AG10803 (cell line): ENCODE results near the gene FAM241B.
A peak's percentile ranks its signal among the peaks of the same experiment; 100 is the strongest.

ENCODE experiments used
- DNase-seq: peaks from one replicate; pipeline ENCODE4 v3.0.0; 2010; ENCODE audit warnings: low read depth
- H3K4me3 ChIP-seq: 2 replicates; pipeline ENCODE4 v1.5.1; 2011; ENCODE audit warnings: mild to moderate bottlenecking, low read length, control low read depth
- CTCF ChIP-seq: conservative IDR thresholded peaks from 2 replicates; pipeline ENCODE4 v1.5.1; 2011; ENCODE audit warnings: mild to moderate bottlenecking, low read length, control low read depth, inconsistent platforms

FAM241B gene

GRCh38 chr10:69633673-69634635 is 3.9 kb downstream of the FAM241B start:
- DNase-seq: no peak
- no peak for TF ChIP-seq CTCF
- H3K4me3 ChIP-seq: no peak overlapping the region

- no peak overlapping the region for H3K4me3 ChIP-seq
- no peak for DNase-seq
- no peak for TF ChIP-seq CTCF
These were observed 4.8 kb downstream of the FAM241B start for GRCh38 chr10:69634759-69635425.

- DNase-seq: no peak
- no peak for TF ChIP-seq CTCF
- H3K4me3 ChIP-seq: no peak overlapping the region
These were observed 5.6 kb downstream of the FAM241B start for GRCh38 chr10:69635428-69636272.

- no peak for DNase-seq
- H3K4me3 ChIP-seq: no peak overlapping the region
- no peak for TF ChIP-seq CTCF
These were observed 6.2 kb downstream of the FAM241B start for GRCh38 chr10:69636273-69636575.

- H3K4me3 ChIP-seq: no peak overlapping the region
- 0 out of 2 replicates have a peak, but pooled peaks have one; percentile 10 for TF ChIP-seq CTCF
- DNase-seq: no peak
These were observed 6.9 kb downstream of the FAM241B start for GRCh38 chr10:69636626-69637605.

- TF ChIP-seq CTCF: 0 out of 2 replicates have a peak, but pooled peaks have one; percentile 0
- DNase-seq: no peak
- H3K4me3 ChIP-seq: no peak overlapping the region
These were observed 8.6 kb downstream of the FAM241B start for GRCh38 chr10:69638642-69639041.
